GM19468 (cell line): ENCODE data around the gene ACTN4.

ENCODE experiments used
- ATAC-seq: cut with Tn5 transposase; IDR thresholded peaks from one replicate; pipeline ENCODE4 v1.9.1; 2021; ENCODE audit warnings: mild to moderate bottlenecking, moderate library complexity, moderate number of reproducible peaks; ENCODE audit not compliant: unreplicated experiment; ENCODE audit errors: extremely low read depth

The ACTN4 gene

GRCh38 chr19:38676023-38676877 lies 28.8 kb downstream of the ACTN4 start:
- no peak for ATAC-seq

- no peak for ATAC-seq
These were observed 29.6 kb downstream of the ACTN4 start for GRCh38 chr19:38676878-38677646.

DNA sequence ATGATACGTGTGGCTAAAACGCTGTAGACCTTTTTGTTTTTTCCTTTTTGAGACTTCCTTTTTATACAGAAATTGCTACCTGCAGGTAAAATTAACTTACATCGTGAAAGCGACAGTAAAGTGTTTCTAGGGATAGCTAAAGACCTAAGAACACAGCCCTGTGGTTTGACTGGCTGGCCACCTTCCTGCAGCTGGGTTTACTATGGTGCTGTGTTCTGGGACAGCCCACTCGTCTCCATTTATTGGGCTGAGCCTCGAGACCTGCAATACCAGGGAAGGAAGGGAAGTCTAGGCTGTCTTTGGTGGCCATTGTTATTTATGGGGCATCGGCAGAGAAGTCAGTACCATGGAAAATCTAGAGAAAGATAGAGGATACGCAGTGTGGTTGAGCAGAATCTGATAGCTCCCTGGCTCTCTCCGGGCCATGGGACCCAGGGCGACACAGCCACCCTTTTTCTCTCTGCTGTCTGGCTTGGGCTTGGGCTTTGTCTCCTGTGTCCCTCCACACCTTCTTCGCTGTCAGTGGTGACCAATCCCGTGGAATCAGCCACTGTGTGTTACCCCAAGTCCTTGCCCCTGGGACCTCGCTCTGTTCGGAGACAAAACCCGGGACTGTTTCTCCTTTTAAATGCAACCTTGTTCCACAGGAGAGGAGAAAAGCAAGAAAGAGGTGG lies 30.9 kb downstream of the ACTN4 start:
- ATAC-seq = no peak

GRCh38 chr19:38678891-38679494 lies 31.5 kb downstream of the ACTN4 start:
- ATAC-seq = no peak

DNA sequence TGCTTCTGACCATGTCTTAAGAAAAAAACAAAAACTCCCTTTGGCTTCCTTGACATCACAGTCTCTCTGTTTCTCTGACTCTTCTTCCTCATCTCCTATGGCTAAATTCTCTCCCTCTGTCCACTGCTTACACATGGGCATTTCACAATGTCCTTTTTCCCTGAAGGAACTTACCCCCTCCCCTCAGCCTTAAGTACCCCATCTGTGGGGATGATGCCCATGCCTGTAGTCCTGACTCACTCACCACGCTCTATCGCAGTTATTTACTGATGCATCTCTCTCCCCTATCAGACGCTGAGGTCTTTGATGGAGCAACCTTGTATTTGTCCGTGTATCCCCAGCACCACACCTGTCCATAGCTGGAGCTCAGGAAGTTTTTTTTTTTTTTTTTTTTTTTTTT lies 32.4 kb downstream of the ACTN4 start:
- no peak for ATAC-seq

- ATAC-seq = no peak
These were observed 34.9 kb downstream of the ACTN4 start for GRCh38 chr19:38682195-38682867.

DNA sequence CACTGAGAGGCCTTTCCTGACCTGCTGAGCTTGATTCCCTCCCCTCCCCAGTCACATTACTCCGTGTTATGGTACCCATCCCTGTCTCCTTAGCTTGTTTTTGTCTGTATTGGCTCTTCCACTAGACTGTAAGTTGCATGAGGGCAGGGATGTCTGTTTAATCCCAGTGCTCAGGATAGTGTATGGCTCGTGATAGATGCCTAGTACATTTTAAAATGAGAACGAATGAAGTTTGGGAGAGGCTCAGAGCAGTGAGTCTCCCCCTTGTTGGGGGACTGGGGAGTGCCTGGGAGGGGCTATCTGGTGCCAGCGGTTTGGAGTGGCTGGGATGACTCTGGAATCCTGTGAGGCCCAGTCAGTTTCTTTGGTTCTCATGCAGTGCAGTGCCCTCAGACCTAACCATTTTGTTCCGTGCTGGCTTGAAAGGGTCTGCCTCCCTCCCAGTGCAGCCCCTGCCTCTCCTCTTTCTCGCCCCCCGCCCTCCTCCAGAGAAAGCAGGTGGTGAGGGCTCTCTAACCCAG lies 35.5 kb downstream of the ACTN4 start:
- no peak for ATAC-seq

GRCh38 chr19:38683393-38684077 lies 36.1 kb downstream of the ACTN4 start:
- ATAC-seq = no peak

- ATAC-seq = no peak
These were observed 36.8 kb downstream of the ACTN4 start for GRCh38 chr19:38684078-38684861.

- ATAC-seq = no peak
These were observed 37.6 kb downstream of the ACTN4 start for GRCh38 chr19:38684862-38685665.

DNA sequence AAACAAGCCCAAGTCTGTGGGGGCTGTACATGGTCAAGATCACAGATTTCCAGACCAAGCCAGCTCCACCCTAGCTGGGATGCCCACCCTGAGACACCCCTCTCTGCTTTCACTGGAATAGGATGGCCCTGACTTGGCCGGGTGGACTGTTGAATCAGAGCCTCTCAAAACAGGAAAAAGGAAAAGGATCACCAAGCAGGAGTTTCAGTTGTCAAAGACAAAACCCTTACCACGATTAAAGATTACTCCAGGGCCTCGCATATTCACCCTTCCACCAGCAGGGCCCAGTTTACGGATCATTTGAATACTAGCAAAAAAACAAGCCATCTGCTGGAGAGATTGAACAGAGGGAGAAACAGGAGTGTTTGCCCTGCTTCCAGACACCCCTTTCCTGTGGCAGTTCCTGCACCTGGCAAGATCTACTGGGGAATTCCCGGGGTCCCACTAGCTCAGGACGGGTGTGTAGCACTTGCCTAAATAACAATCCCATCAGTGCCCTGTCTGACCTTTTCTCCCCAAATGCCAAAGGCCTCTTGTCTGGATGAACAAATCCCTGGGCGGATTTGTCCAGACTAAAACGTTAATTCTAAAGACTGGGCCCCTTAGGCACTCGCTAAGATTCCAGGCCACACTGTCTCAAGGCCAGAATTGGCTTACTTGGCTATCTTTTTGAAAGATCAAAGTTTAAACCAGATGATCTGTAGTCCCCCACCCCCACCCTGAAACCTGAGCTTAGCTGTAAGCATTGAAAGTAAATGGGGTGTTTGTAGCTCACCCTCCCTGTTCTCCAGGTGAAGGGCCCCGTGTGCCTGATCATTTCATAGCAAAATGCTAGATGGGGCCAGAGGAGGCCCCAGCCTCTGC lies 38.4 kb downstream of the ACTN4 start:
- ATAC-seq = no peak

DNA sequence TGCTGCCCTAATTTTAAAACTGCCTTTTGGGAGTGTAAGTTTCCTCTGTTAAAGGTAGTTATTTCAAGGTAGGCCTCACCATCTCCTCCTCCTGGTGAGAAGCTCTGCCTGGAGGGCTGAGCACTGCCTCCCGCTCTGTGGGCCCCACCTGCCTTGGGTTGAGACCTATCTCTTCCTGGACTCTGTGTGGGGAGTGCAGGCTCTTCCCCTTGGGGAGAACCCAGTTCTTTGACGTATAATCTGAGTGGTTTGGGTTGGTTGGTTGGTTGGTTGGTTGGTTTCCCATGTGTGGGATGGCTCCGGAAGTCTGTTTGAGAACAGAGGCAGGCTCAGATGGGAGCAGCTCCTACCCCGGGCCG lies 39.1 kb downstream of the ACTN4 start:
- ATAC-seq = no peak

- no peak for ATAC-seq
These were observed 40.5 kb downstream of the ACTN4 start for GRCh38 chr19:38687837-38688378.

DNA sequence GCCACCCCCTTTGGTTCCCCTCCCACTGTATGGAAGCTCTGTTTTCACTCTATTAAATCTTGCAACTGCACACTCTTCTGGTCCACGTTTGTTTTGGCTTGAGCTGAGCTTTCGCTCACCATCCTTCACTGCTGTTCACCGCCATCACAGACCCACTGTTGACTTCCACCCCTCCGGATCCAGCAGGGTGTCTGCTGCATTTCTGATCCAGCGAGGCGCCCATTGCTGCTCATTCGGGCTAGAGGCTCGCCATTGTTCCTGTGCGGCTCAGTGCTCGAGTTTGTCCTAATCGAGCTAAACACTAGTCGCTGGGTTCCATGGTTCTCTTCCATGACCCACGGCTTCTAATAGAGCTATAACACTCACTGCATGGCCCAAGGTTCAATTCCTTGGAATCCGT lies 42.7 kb downstream of the ACTN4 start:
- ATAC-seq = no peak

- ATAC-seq = no peak
These were observed 43.4 kb downstream of the ACTN4 start for GRCh38 chr19:38690832-38691231.

DNA sequence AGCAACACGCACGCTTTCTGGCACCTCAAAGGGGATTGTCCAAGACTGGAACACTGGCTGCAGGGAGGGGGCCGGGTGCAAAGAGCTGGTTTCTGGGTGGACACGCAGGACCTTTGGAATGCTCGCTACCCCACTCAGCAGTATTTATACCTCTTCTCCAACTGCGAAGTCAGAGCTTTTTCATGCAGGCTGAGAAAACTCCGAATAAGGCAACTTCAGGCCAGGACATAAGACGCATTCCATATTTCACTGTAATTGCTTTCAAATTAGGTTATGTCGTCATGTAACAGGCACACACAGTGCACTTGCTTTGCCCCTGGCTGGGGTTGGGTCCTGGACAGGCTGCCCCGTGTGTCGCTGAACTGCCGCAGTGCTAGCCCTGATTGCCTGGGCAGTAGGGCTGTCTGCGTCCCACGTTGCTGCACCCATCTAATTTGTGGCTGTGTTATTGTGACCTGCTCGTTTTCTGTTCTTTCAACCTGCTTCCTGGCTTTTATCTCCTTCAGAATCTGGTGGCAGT lies 44.5 kb downstream of the ACTN4 start:
- ATAC-seq = no peak
